SU-DHL-6 (cell line): ENCODE measurements around the gene PMEPA1.
"Not testable (repeated sequence)": the region's sequence is repeated elsewhere in the genome, so short reads cannot be mapped to it uniquely, and the experiment has no call there.

Experiments
- H2AFZ ChIP-seq: fragments of 200-600 bp; sonication (generic); 2 replicates; pipeline ENCODE4 v1.6.1; 2014; ENCODE audit warnings: low read depth, mild to moderate bottlenecking, moderate library complexity, mixed read lengths, antibody characterized with exemption, low read length; ENCODE audit not compliant: severe bottlenecking
- H3F3A ChIP-seq: fragments of 200-600 bp; shearing (Covaris generic); 2 replicates; pipeline ENCODE4 v1.6.0; 2016; ENCODE audit warnings: antibody characterized with exemption, mild to moderate bottlenecking; ENCODE audit not compliant: insufficient read depth
- H3K27ac ChIP-seq: fragments of 200-600 bp; sonication (generic); 2 replicates; pipeline ENCODE4 v1.5.1; 2016; ENCODE audit warnings: low read depth, mild to moderate bottlenecking, low read length, moderate library complexity, mixed read lengths
- H3K27me3 ChIP-seq: fragments of 200-600 bp; sonication (generic), shearing (Covaris generic); 2 replicates; pipeline ENCODE4 v1.6.0; 2014; ENCODE audit warnings: mild to moderate bottlenecking, low read length
- H3K36me3 ChIP-seq: fragments of 200-600 bp; sonication (generic); 2 replicates; pipeline ENCODE4 v1.6.1; 2014; ENCODE audit warnings: mild to moderate bottlenecking, low read length, mixed read lengths
- H3K4me2 ChIP-seq: fragments of 300-600, 200-600 bp; shearing (Covaris generic), sonication (generic); 2 replicates; pipeline ENCODE4 v1.6.0; 2014; ENCODE audit warnings: low read length, low read depth, mild to moderate bottlenecking; ENCODE audit not compliant: poor library complexity, severe bottlenecking
- H3K4me3 ChIP-seq: fragments of 200-600 bp; sonication (generic); 2 replicates; pipeline ENCODE4 v1.5.1; 2014; ENCODE audit warnings: antibody characterized with exemption, low read length, mild to moderate bottlenecking, mixed read lengths; ENCODE audit not compliant: insufficient read depth, poor library complexity, severe bottlenecking
- H3K79me2 ChIP-seq: fragments of 200-600 bp; sonication (generic); 2 replicates; pipeline ENCODE4 v1.6.1; 2014; ENCODE audit warnings: mild to moderate bottlenecking, low read length, moderate library complexity; ENCODE audit not compliant: insufficient read depth
- H3K9ac ChIP-seq: fragments of 200-600 bp; sonication (generic); 2 replicates; pipeline ENCODE4 v1.7.0; 2014; ENCODE audit warnings: mild to moderate bottlenecking, low read length
- H3K9me2 ChIP-seq: fragments of 200-600 bp; sonication (generic); replicated peaks from 2 replicates; pipeline ENCODE4 v1.6.1; 2014; ENCODE audit warnings: low read length; ENCODE audit not compliant: insufficient read depth
- H3K9me3 ChIP-seq: fragments of 200-600 bp; sonication (generic); 2 replicates; pipeline ENCODE4 v1.6.1; 2014; ENCODE audit warnings: low read length, mixed read lengths; ENCODE audit not compliant: insufficient read depth
- H4K20me1 ChIP-seq: fragments of 200-600 bp; sonication (generic); 2 replicates; pipeline ENCODE4 v1.6.1; 2014; ENCODE audit warnings: low read depth, mild to moderate bottlenecking, antibody characterized with exemption, low read length, moderate library complexity, mixed read lengths
- EZH2phosphoT487 ChIP-seq: fragments of 200-600 bp; sonication (generic), shearing (Covaris generic); conservative IDR thresholded peaks from 2 replicates; pipeline ENCODE4 v1.6.1; 2018; ENCODE audit warnings: mild to moderate bottlenecking, antibody characterized with exemption, low read length, moderate library complexity, mixed read lengths
- TF ChIP-seq, protein P1 (sequence below): fragments of 200-600 bp; sonication (generic); IDR thresholded peaks from one replicate; pipeline ENCODE4 v1.5.1; 2017; ENCODE audit warnings: antibody characterized with exemption, mild to moderate bottlenecking, low read length, moderate library complexity; ENCODE audit not compliant: insufficient read depth, poor library complexity, severe bottlenecking

The PMEPA1 gene

DNA sequence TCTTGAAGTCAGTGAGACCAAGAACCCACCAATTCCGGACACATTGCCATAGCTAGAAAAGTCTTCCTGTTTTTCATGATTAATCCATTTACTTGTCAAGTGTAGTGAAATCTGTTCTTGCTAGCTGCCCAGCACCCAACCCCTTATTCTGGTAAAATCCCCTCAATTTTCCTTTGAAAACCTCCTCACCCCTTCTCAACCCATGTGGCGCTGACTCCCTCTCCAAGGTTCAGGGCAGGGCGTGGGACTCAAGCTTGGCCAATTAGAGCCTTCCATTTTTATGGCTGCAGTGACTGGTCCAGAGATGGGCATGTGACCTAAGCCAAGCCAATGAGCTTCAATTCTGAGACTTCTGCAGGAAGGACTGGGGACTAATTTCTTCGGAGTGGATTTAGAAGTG lies 79.8 kb downstream of the PMEPA1 start:
- no peak overlapping the region for H3K27ac ChIP-seq

DNA sequence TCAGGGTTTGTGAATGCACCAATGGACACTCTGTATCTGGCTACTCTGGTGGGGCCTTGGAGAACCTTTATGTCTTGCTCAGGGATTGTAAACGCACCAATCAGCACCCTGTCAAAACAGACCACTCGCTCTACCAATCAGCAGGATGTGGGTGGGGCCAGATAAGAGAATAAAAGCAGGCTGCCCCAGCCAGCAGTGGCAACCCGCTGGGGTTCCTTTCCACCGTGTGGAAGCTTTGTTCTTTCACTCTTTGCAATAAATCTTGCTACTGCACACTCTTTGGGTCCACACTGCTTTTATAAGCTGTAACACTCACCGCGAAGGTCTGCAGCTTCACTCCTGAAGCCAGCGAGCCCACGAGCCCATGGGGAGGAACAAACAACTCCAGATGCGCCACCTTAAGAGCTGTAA lies 80.3 kb downstream of the PMEPA1 start:
- not testable (repeated sequence) for H3K36me3 ChIP-seq, H3K4me2 ChIP-seq, H3K9me2 ChIP-seq, H3K27me3 ChIP-seq, H3K9me3 ChIP-seq, H4K20me1 ChIP-seq, H3K4me3 ChIP-seq, H3K9ac ChIP-seq, H3K79me2 ChIP-seq, H3K27ac ChIP-seq, H2AFZ ChIP-seq, H3F3A ChIP-seq

More for the DNA sequence above, 79.8 kb downstream of the PMEPA1 start:
- Histone ChIP-seq H3K79me2 (no peaks in the 10 kb centered on the region), H2AFZ (no peak overlapping the region), H3K36me3 (no peaks in the 10 kb centered on the region), H3K9me3 (peaks cover 4% of the 10 kb centered on the region; the same call in 1 of the 2 replicates), H3F3A (no peaks in the 10 kb centered on the region), H4K20me1 (no peaks in the 10 kb centered on the region), H3K4me2 (no peak overlapping the region), H3K9me2 (no peaks in the 10 kb centered on the region), H3K27me3 (no peaks in the 10 kb centered on the region; the same call in 1 of the 2 replicates), H3K9ac (no peak overlapping the region), H3K4me3 (no peak overlapping the region)
- TF ChIP-seq EZH2phosphoT487, result no peak
- TF ChIP-seq, protein P1, sequence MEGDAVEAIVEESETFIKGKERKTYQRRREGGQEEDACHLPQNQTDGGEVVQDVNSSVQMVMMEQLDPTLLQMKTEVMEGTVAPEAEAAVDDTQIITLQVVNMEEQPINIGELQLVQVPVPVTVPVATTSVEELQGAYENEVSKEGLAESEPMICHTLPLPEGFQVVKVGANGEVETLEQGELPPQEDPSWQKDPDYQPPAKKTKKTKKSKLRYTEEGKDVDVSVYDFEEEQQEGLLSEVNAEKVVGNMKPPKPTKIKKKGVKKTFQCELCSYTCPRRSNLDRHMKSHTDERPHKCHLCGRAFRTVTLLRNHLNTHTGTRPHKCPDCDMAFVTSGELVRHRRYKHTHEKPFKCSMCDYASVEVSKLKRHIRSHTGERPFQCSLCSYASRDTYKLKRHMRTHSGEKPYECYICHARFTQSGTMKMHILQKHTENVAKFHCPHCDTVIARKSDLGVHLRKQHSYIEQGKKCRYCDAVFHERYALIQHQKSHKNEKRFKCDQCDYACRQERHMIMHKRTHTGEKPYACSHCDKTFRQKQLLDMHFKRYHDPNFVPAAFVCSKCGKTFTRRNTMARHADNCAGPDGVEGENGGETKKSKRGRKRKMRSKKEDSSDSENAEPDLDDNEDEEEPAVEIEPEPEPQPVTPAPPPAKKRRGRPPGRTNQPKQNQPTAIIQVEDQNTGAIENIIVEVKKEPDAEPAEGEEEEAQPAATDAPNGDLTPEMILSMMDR, result no peak

DNA sequence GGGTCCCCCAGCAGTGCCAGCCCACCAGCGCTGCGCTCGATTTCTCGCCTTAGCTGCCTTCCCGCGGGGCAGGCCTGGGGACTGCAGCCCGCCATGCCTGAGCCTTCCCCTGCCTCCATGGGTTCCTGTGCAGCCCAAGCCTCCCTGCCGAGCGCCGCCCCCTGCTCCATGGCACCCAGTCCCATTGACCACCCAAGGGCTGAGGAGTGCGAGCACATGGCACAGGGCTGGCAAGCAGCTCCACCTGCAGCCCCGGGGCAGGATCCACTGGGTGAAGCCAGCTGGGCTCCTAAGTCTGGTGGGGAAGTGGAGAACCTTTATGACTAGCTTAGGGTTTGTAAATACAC lies 80.9 kb downstream of the PMEPA1 start:
- not testable (repeated sequence) for H3K4me3 ChIP-seq, H4K20me1 ChIP-seq, H2AFZ ChIP-seq, H3K27ac ChIP-seq, H3K9me3 ChIP-seq, H3K27me3 ChIP-seq, H3F3A ChIP-seq, H3K79me2 ChIP-seq, H3K36me3 ChIP-seq, H3K9ac ChIP-seq, H3K9me2 ChIP-seq, H3K4me2 ChIP-seq

DNA sequence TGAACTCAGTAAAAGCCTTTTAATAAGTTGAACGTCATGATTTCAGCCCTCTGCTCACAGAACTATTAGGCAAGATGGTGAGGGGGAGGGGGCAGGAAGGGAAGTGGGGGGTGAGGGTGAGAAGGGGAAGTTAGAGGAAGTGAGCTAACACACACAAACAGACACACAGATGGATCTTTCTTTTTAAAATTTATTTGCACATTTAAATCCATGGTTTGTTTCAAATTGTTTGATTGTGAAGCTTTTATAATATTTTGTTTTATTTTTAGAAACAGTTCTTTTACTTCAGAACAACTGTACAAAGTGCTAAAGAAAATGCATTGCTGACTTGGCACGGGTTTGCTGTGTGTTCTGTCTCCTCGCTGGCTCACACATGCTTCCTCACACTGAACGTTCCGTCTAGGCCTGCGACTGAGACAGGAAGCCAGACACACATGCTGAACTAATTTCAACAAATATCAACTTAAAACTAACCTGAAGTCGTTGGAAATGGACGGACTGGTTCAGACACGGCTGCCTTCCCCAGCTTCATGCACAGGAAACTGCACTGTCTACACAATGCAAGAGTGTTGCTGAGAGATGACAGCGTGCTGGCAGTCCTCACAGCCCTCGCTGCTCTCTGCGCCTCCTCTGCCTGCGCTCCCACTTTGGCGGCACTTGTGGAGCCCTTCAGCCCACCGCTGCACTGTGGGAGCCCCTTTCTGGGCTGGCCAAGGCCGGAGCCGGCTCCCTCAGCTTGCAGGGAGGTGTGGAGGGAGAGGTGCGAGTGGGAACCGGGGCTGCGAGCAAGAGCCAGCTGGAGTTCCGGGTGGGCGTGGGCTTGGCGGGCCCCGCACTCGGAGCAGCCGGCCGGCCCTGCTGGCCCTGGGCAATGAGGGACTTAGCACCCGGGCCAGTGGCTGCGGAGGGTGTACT lies 81.5 kb downstream of the PMEPA1 start:
- Histone ChIP-seq H3K4me2 (peak overlapping the region; percentile 48), H3F3A (no peaks in the 10 kb centered on the region), H3K79me2 (no peaks in the 10 kb centered on the region), H3K9ac (peak overlapping the region; percentile 11; the same call in 1 of the 2 replicates), H3K27me3 (no peaks in the 10 kb centered on the region; the same call in 1 of the 2 replicates), H3K36me3 (no peaks in the 10 kb centered on the region), H3K9me2 (no peaks in the 10 kb centered on the region), H3K9me3 (peaks cover 7% of the 10 kb centered on the region; the same call in 1 of the 2 replicates), H2AFZ (peak overlapping the region; percentile 32), H3K4me3 (no peak overlapping the region), H3K27ac (peak overlapping the region; percentile 60), H4K20me1 (no peaks in the 10 kb centered on the region)
- TF ChIP-seq EZH2phosphoT487, result no peak
- TF ChIP-seq, protein P1, result no peak
